Activated T-cell treated with anti-CD3 and anti-CD28 coated beads for 48 hours (primary cell): ENCODE results near the gene GRWD1.

Experiments used
- DNase-seq: peaks from one replicate; pipeline ENCODE4 v3.0.0-alpha.2; 2020; ENCODE audit warnings: low read depth

Gene GRWD1

DNA sequence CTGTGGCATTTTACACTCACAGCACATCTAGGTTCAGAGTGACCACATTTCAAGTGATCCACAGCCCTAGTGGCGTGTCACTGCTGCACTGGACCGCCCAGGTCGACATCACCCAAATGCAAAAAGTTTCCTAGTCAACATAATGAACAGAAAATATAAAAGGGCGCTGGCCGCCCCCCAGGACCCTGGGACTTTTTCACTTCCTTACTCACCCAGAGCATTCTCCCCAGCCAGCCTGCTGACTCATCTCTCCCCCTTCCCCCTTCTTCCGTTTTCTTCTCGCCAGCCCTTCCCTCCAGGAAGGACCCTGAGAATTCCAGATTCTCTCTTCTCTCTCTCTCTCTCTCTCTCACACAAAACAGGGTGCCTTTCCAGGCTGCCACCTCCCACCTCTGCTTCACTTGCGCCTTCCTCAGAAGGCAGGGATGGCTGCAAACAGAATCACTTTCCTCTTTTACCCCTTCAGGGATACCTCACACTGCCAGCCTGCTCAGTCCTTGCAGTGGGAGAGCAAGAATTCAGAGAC is 21.0 kb upstream of the GRWD1 start:
- DNase-seq, result no peak

DNA sequence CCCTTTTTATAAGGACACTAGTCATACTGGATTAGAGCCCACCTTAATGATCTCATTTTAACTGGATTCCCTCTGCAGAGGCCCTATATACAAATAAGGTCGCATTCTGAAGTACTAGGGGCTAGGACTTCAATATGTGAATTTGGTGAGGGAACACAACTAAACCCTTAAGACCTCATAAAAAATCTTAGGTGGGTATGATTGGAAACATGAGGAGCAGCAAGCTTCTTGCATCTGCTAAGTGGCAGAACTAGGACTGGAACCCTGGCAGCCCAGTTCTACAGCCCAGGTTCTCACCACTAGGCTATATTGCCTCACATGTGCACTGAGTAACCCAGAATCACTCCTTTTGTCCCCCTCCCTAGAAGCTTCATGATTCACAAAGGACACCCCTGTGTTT is 17.1 kb upstream of the GRWD1 start:
- DNase-seq, result no peak

DNA sequence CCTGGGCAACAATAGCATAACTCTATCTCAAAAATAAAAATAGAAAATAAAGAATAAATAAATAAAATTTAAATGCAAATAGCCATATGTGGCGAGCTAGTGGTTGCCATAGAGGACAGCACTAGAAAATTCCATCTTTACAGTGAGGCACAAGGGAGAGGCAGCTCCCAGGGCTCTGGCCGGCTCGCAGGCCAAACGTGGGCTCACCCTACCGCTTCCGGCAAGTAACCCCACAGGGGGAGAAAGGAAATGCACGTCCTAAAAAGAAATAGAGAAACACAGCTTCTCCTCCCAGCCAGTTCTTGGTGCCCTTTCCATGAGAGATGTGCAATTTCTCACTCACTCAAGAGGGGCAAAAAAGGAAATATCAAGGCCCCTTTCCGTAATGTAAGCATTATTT is 12.4 kb upstream of the GRWD1 start:
- no peak for DNase-seq

DNA sequence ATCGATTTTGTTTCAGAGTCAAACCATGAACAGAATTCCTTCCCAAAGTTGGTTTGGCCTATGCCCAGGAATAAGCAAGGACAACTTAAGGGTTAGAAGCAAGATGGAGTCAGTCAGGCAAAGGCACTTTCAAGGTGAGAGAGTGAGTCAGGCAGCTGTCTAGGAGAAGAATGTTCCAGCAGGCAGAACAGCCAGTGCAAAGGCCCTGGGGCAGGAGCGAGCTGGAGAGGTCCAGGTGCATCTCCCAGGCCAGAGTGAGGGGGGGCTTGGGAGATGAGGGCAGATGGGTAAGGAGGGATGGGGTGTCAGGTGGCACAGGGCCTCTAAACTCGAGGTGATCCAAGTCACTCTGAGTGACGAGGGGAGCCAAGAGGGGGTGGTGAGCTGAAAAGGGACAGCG is 9.2 kb upstream of the GRWD1 start:
- no peak for DNase-seq

DNA sequence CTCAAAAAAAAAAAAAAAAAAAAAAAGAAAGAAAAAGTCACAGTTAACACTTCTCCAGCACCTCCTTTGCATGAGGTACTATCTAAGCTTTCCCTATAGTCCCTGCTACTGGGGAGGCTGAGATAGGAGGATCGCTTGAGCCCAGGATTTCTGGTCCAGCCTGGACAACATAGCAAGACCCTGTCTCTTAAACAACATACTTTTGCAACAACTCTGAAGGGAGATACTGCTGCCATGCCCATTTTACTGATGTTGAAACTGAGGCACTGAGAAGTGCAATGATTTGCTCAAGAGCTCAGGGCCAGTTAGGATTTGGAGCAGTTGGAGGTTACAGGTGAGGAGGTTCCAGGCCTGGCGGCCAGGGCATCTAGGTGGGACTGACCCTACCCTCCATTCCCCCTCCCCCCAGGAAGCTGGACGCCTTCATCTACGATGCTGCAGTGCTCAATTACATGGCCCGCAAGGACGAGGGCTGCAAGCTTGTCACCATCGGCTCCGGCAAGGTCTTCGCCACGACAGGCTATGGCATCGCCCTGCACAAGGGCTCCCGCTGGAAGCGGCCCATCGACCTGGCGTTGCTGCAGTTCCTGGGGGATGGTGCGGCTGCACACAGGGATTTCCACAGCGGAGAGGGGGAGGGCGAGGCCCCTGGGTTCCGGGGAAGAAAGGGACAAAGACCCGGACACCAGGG is 4.3 kb upstream of the GRWD1 start:
- no peak for DNase-seq

GRCh38 chr19:48442116-48443035 is 3.4 kb upstream of the GRWD1 start:
- no peak for DNase-seq

GRCh38 chr19:48443256-48443655 is 2.5 kb upstream of the GRWD1 start:
- DNase-seq, result no peak

GRCh38 chr19:48443731-48444128 is 2.1 kb upstream of the GRWD1 start:
- DNase-seq, result no peak

- DNase-seq, result no peak
Measured at GRCh38 chr19:48444129-48444935, 1.5 kb upstream of the GRWD1 start.

- DNase-seq, result no peak
Measured at GRCh38 chr19:48444936-48445200, 915 bp upstream of the GRWD1 start.

- no peak for DNase-seq
Measured at GRCh38 chr19:48445256-48445605, 552 bp upstream of the GRWD1 start.

DNA sequence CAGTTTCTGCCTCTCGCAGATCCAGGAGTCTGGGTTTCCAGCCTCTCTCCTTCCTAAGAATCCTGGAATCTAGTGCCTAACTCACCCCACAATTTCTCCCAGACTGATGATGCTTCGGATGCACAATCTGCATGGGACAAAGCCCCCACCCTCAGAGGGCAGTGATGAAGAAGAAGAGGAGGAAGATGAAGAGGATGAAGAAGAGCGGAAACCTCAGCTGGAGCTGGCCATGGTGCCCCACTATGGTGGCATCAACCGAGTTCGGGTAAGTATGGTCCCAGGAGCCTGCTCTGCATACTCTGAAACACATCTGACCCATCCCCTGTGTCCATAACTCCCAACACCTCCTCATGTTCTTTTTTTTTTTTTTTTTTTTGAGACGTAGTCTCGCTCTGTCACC is 796 bp downstream of the GRWD1 start:
- no peak for DNase-seq

DNA sequence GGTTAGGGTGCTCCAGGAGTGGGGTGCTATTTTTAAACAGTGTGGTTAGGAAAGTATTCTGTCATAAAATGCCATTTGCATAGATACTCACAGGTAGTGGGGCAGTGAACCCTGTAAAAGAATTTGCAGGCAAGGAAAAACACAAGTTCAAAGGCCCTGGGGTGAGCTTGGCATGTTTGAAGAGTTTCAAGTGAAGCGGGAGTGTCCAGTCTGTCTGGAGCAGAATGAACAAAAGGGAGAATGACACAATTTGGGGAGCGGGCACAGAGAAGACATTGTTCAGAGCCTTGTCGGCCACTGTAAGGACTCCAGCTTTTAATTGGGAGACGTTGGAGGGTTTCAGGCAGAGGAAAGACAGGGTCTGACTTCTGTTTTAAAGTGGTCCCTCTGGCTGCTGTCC is 2.8 kb downstream of the GRWD1 start:
- DNase-seq, result no peak

DNA sequence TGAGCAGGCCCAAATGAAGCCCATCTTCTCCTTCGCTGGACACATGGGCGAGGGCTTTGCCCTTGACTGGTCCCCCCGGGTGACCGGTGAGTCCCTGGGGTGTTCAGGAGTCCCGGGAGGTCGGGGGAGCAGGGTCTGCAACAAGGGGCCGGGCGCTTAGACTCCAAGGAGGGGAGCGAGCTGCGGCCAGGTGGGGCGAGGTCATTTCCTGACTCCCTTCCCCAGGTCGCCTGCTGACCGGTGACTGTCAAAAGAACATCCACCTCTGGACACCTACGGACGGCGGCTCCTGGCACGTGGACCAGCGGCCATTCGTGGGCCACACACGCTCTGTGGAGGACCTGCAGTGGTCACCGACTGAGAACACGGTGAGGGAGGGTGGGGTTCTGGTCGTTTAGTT is 4.7 kb downstream of the GRWD1 start:
- DNase-seq, result no peak

GRCh38 chr19:48450863-48451262 is 5.1 kb downstream of the GRWD1 start:
- no peak for DNase-seq

- no peak for DNase-seq
Measured at GRCh38 chr19:48451624-48452023, 5.8 kb downstream of the GRWD1 start.

DNA sequence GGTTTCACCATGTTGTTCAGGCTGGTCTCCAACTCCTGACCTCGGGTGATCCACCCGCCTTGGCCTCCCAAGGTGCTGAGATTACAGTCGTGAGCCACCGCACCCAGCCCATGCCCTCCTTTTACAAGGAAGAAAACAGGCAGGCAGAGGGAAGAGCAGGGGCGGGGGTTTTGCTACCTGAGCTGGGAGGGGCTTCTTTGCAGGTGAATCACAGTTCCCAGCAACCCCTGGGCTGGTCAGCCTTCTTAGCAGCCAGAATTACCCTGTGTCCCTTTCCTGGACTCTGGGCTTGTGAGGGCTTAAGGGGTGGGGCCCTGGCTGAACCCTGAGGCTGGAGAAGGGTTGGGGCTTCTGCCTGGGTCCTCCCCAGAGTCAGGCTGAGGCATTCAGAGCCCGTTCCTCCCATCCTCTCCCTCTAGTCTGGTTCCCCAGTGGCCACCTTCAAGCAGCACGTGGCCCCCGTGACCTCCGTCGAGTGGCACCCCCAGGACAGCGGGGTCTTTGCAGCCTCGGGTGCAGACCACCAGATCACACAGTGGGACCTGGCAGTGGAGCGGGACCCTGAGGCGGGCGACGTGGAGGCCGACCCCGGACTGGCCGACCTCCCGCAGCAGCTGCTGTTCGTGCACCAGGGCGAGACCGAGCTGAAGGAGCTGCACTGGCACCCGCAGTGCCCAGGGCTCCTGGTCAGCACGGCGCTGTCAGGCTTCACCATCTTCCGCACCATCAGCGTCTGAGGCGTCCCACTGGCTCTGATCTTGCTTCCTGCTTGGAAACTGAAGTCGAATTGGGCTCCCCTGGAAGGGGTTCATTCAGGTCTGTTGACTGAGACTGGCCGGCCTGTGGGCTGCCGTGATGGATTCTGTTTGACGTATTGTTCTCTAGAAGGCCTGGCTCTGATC is 6.8 kb downstream of the GRWD1 start:
- no peak for DNase-seq

- no peak for DNase-seq
Measured at GRCh38 chr19:48454150-48454730, 8.5 kb downstream of the GRWD1 start.

- no peak for DNase-seq
Measured at GRCh38 chr19:48455171-48455907, 9.6 kb downstream of the GRWD1 start, which contains the start of gene KCNJ14. Gene KCNJ14, plus strand, starts transcription at chr19:48455574. Its CDS starts 6,151 bp downstream, at chr19:48461725.

DNA sequence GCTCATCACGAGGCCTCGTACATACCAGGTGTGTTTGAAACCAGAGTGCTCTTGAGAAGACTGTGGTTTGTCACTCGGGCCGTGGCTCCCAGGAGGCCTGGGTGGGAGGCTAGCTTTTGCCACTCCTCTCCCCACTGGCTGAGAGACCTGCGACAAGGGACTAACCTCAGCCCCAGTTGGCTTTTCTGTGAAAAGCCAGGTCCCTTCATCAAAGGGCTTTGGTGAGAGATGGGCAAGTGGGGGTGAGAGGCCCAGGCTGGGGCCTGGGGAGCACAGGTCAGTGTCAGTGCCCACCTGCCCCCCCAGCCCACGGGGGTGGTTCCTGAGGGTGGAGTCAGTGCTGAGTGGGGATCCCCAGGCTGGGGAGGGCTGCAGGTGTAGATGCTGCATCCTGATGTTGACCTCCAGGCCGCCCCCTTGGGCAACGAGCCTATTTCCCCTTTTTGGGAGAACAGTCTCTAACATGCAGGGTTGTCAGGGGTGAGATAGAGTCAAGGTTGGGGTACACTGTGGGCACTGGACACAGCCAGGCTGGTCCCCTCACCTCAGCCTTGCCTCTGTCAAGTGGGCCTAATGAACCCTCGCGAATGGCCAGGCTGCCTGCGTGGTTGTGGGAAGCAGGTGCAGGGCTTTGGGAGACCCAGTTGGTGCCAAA is 10.3 kb downstream of the GRWD1 start:
- no peak for DNase-seq
